Fibroblast of pulmonary artery (primary cell): ENCODE measurements around the gene MTA1.

Experiments
- DNase-seq: peaks from one replicate; pipeline ENCODE4 v3.0.0-alpha.2; 2010; ENCODE audit warnings: low read depth
- H3K4me3 ChIP-seq: replicated peaks from 2 replicates; pipeline ENCODE4 v1.5.1; 2011; ENCODE audit warnings: low read depth, mild to moderate bottlenecking, control low read depth, low read length, moderate library complexity
- TF ChIP-seq, protein P1 (sequence below): IDR thresholded peaks from 2 replicates; pipeline ENCODE4 v1.5.1; 2011; ENCODE audit warnings: mild to moderate bottlenecking, control low read depth, low read length, inconsistent platforms; ENCODE audit errors: missing control alignments

The MTA1 gene

DNA sequence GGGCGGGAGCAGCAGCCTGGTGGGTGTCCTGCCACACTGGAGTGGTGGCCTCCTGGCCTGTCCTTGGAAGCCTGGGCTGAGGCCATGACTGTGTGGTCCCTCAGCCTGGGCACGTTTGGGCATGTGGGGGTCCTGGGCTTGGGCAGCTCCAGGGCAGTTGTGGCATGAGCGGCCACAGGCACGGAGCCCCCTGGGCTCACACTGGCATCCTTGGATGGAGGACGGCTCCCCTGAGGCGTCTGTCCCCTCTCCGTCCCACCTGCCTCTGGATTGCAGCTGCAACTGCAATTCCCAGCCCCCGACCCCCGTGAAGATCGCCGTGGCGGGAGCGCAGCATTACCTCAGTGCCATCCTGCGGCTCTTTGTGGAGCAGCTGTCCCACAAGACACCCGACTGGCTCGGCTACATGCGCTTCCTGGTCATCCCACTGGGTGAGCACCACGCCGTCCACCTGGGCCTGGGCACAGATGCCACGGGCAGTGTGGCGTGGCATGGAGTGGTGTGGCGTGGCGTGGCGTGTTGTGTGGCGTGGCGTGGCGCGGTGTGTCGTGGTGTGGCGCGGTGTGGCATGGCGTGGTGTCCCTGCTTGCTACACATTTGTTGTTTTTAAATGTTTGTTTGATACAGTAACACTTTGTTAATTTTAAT, 36.4 kb upstream of the MTA1 start:
- H3K4me3 ChIP-seq: no peak overlapping the region

DNA sequence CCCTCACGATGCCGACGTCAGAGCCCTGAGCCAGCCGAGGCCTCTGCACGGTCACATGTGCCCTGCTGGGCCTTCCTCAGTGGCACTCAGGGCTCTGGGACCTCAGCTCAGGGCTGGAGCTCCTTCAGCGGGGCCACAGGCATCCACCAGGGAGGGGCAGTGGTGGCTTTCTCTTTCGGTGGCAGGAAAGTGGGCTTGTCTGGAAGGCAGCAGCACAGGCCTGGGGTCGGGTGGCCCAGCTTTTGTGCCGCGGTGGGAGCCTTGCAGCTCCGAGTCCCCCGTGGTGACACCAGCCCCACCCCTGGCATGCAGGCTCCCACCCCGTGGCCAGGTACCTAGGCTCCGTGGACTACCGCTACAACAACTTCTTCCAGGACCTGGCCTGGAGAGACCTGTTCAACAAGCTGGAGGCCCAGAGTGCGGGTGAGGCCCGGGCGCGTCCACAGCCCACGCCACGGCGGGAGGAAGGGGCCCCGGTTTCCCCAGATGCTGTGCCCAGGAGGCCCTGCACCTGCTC, 35.5 kb upstream of the MTA1 start:
- no peak for DNase-seq
- no peak overlapping the region for H3K4me3 ChIP-seq
- TF ChIP-seq, protein P1, sequence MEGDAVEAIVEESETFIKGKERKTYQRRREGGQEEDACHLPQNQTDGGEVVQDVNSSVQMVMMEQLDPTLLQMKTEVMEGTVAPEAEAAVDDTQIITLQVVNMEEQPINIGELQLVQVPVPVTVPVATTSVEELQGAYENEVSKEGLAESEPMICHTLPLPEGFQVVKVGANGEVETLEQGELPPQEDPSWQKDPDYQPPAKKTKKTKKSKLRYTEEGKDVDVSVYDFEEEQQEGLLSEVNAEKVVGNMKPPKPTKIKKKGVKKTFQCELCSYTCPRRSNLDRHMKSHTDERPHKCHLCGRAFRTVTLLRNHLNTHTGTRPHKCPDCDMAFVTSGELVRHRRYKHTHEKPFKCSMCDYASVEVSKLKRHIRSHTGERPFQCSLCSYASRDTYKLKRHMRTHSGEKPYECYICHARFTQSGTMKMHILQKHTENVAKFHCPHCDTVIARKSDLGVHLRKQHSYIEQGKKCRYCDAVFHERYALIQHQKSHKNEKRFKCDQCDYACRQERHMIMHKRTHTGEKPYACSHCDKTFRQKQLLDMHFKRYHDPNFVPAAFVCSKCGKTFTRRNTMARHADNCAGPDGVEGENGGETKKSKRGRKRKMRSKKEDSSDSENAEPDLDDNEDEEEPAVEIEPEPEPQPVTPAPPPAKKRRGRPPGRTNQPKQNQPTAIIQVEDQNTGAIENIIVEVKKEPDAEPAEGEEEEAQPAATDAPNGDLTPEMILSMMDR: no peak

More for the DNA sequence above, 36.4 kb upstream of the MTA1 start:
- TF ChIP-seq, protein P1: no peak
- no peak for DNase-seq

DNA sequence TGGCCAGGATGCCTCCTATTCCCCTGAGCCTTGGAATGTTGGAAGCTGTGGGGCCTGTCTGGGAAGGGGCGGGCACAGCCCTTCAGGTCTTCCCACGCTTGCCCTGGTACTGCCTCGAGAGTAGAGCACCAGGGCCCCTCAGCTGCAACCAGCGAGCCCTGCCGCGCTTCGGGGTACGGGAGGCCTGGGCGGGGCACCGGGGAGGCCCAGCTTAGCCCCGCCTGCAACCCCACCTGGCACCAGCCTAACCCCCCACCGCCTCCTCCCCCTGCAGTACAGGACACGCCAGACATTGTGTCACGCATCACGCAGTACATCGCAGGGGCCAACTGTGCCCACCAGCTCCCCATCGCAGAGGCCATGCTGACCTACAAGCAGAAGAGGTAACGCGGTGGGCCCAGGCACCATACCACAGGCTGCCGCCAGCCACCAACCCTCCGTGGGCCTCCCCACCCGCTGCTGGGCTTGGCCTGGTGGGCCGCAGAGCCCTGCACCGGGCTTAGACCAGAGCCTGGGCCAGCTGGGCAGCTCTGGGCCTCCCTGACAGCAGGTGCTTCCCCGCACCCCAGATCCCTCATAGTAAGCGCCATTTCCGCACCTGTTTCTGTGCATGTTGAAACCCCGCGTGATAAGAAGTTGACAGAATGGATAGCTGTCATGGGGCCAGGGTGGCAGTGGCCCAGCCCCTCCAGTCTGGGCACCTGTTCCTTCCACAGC, 34.9 kb upstream of the MTA1 start:
- H3K4me3 ChIP-seq: no peak overlapping the region
- TF ChIP-seq, protein P1: no peak
- no peak for DNase-seq

DNA sequence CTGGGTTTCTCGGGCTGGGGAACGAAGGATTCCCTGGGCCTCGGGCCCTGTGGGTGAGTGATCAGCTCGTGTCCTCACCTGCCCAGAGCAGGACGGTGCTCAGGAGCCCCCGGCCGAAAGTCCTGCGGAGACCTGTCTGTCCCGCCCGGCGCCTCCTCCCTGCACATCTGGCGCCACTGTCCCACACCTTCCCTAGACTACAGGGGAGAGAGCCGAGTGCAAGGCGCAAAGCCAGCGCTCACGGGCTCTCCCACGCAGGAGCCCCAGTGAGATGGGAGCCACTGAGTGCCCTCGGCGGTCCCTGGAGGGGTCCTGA, 34.3 kb upstream of the MTA1 start:
- TF ChIP-seq, protein P1: no peak
- H3K4me3 ChIP-seq: no peak overlapping the region
- DNase-seq: no peak

DNA sequence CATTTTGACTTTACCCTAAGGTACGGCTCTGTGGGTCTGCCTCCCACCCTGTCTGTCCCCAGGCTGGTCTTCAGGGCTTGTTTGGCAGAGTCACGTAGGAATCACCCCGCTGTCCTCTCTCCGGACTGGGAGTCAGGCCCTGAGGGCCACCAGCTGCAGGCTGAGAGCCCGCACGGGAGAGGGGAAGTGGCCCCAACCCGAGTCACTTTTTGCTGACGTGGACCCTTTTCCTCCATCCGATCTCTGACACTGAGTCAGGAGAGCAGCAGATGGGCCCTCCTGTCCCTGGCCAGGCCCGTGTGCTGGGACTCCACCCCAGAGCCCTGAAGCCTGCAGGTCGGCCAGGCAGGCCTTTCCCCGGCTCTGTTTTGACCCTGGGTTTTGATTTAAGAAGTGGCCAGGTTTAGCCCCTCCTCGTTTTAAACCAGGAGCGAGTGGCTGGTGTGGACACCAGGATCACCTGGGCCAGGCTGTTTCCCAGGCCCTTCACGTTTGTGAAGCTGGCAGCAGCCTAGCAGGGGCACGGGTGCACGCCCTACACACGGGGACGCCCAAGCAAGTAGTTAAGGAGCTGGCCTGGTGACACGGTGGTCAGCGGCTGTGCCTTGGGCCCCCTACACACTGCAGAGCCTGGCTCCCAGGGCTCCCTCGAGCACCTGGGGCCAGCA, 33.8 kb upstream of the MTA1 start:
- TF ChIP-seq, protein P1: no peak
- DNase-seq: no peak

DNA sequence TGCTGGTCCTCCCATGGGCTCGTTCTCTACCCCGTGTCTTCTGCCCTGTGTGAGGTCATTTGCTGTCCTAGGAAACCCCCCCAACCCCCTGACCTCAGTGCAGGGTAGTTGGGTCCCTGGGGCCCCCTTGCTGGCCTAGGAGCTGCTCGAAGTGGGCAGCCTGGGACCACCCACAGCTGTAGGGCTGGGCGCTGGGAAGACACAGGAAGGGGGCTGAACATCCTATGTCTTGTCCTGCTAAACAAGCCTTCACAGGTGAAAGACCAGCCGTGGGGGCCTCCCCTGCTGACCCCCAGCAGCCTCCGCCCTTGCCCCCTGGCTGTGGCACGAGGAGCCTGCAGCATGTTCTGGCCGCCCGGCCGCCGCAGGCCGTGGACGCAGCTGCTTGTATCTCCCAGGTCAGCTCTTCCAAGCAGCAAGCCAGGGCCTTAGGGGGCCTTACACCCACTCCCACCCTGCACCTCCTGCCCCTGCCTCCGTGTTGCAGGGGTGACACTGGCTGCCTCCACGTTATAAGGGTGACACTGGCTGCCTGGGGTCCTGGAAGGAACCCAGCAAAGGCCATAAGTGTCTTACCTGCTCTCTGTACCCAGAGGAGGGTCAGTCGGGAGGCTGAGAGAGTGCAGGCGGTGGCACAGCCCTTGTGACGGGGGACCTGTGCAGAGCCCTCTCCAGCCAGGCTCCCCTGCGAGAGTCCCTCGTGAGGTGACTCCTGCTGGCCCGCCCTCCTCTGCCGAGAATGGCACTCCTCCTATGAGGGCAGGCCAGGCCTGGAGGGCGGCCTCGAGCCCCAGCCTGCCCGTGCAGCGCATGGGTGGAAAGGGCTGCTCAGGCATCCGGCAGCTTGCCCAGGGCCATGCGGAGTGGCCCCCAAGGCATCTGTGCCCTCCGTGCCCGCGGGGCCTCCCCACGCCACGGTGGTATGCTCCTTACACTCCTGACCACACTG, 32.8 kb upstream of the MTA1 start:
- TF ChIP-seq, protein P1: no peak
- no peak overlapping the region for H3K4me3 ChIP-seq
- no peak for DNase-seq

More for the DNA sequence above, 33.8 kb upstream of the MTA1 start:
- no peak overlapping the region for H3K4me3 ChIP-seq
